Neutrophil (primary cell): ENCODE results near the gene DHRS1.

Experiments
- H3K27ac ChIP-seq: fragments of 200-600 bp; sonication (generic); 2 replicates; pipeline ENCODE4 v1.5.1; 2016; ENCODE audit warnings: mild to moderate bottlenecking, moderate library complexity
- H3K27me3 ChIP-seq: fragments of 200-600 bp; sonication (generic); 2 replicates; pipeline ENCODE4 v1.6.0; 2016; ENCODE audit warnings: mild to moderate bottlenecking
- H3K36me3 ChIP-seq: fragments of 200-600 bp; sonication (generic); 2 replicates; pipeline ENCODE4 v1.5.1; 2017
- H3K4me1 ChIP-seq, 2 experiments: fragments of 200-600 bp in 1 of 2; sonication (generic) in 1 of 2; 1 replicate in 1 of 2; 2 replicates in 1 of 2; pipeline versions ENCODE4 v1.5.1 to v1.6.1; 2013 to 2016; ENCODE audit warnings: low read depth in 1 of 2, low read length in 1 of 2, mild to moderate bottlenecking in 1 of 2, moderate library complexity in 1 of 2; ENCODE audit not compliant: control insufficient read depth in 1 of 2, insufficient read depth in 1 of 2
- H3K4me3 ChIP-seq, 2 experiments: fragments of 200-600 bp in 1 of 2; sonication (generic) in 1 of 2; 1 replicate in 1 of 2; 2 replicates in 1 of 2; pipeline ENCODE4 v1.5.1; 2013 to 2016; ENCODE audit warnings: low read depth in 1 of 2, low read length in 1 of 2, mild to moderate bottlenecking in 1 of 2, moderate library complexity in 1 of 2
- H3K9me3 ChIP-seq: fragments of 200-600 bp; sonication (generic); 2 replicates; pipeline ENCODE4 v1.5.1; 2016
- CTCF ChIP-seq: fragments of 200-600 bp; sonication (generic); IDR thresholded peaks from 2 replicates; pipeline ENCODE4 v1.5.1; 2016; ENCODE audit warnings: antibody characterized with exemption

The DHRS1 gene

GRCh38 chr14:24297190-24297964 lies 2.2 kb downstream of the DHRS1 start:
- H3K27ac ChIP-seq, result peak overlapping the region; percentile 68
- TF ChIP-seq CTCF, result no peak

GRCh38 chr14:24296341-24297157 lies 3.0 kb downstream of the DHRS1 start:
- H3K27ac ChIP-seq, result peak overlapping the region; percentile 68
- TF ChIP-seq CTCF, result peak; percentile 89
- no peaks in the 10 kb centered on the region for H3K27me3 ChIP-seq
- H3K4me1 ChIP-seq, result peaks cover 42 to 49% of the 10 kb centered on the region in 2 experiments
- H3K4me3 ChIP-seq, result no peak overlapping the region
- H3K36me3 ChIP-seq, result peaks cover 45% of the 10 kb centered on the region
- H3K9me3 ChIP-seq, result no peaks in the 10 kb centered on the region

More at GRCh38 chr14:24297190-24297964, 2.2 kb downstream of the DHRS1 start:
- Histone ChIP-seq H3K27me3 (no peaks in the 10 kb centered on the region), H3K36me3 (peaks cover 37% of the 10 kb centered on the region), H3K4me3 (no peak overlapping the region), H3K9me3 (no peaks in the 10 kb centered on the region), H3K4me1 (peaks cover 42 to 49% of the 10 kb centered on the region in 2 experiments)

- Histone ChIP-seq H3K36me3 (peaks cover 70% of the 10 kb centered on the region), H3K4me3 (no peak overlapping the region), H3K4me1 (peaks cover 21% of the 10 kb centered on the region in 2 experiments), H3K27ac (no peak overlapping the region), H3K27me3 (no peaks in the 10 kb centered on the region), H3K9me3 (no peaks in the 10 kb centered on the region)
- no peak for TF ChIP-seq CTCF
These were observed 6.1 kb downstream of the DHRS1 start for GRCh38 chr14:24293525-24293924.

GRCh38 chr14:24292118-24292807 lies 7.3 kb downstream of the DHRS1 start:
- H3K36me3 ChIP-seq, result peaks cover 70% of the 10 kb centered on the region
- TF ChIP-seq CTCF, result no peak
- H3K4me3 ChIP-seq, result no peak overlapping the region
- no peaks in the 10 kb centered on the region for H3K27me3 ChIP-seq
- H3K4me1 ChIP-seq, result peaks cover 8 to 10% of the 10 kb centered on the region in 2 experiments
- no peaks in the 10 kb centered on the region for H3K9me3 ChIP-seq
- no peak overlapping the region for H3K27ac ChIP-seq

- Histone ChIP-seq H3K4me3 (no peak overlapping the region), H3K27ac (no peak overlapping the region), H3K4me1 (peaks cover 1 to 3% of the 10 kb centered on the region in 2 experiments), H3K9me3 (no peaks in the 10 kb centered on the region), H3K36me3 (peaks cover 66% of the 10 kb centered on the region), H3K27me3 (no peaks in the 10 kb centered on the region)
- TF ChIP-seq CTCF, result no peak
These were observed 8.0 kb downstream of the DHRS1 start for GRCh38 chr14:24291446-24292117.
